GM21576 (cell line): ENCODE data around the gene CNBD2.
"Not testable (repeated sequence)": the region's sequence is repeated elsewhere in the genome, so short reads cannot be mapped to it uniquely, and the experiment has no call there.

ENCODE experiments used
- ATAC-seq: cut with Tn5 transposase; IDR thresholded peaks from one replicate; pipeline ENCODE4 v1.9.1; 2021; ENCODE audit warnings: mild to moderate bottlenecking, moderate library complexity; ENCODE audit not compliant: unreplicated experiment

CNBD2 gene

DNA sequence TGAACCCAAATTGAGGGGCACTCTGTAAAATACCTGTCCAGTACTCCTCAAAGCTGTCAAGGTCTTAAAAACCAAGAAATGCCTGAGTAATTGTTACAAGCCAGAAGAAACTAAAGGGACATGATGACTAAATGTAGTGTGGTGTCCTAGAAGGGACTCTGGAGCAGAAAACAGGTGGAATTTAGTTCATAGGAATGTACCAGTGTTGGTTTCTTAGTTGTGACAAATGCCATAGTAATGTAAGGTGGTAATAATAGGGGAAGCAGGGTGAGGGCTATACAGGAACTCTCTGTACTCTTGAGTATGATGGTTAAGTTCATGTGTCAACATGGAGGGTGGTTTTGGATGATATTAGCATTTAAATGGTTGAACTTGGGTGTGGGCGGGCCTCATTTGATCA, 92.3 kb downstream of the CNBD2 start:
- no peak for ATAC-seq

DNA sequence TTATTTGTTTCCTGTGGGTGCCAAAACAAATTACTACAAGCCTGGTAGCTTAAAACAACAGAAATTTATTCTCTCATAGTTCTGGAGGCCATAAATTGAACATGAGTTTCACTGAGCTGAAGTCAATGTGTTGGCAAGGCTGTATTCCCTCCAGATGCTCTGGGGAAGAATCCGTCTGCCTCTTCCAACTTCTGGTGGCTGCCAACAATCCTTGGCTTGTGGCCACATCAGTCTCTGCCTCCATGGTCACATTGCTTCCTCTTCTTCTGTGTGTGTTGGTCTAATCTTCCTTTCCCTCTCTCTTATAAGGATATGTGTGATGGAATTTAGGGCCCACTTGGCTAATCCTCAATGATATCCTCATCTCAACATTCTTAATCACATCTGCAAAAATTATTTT, 93.4 kb downstream of the CNBD2 start:
- no peak for ATAC-seq

GRCh38 chr20:36062799-36063198, 94.4 kb downstream of the CNBD2 start:
- ATAC-seq: no peak

DNA sequence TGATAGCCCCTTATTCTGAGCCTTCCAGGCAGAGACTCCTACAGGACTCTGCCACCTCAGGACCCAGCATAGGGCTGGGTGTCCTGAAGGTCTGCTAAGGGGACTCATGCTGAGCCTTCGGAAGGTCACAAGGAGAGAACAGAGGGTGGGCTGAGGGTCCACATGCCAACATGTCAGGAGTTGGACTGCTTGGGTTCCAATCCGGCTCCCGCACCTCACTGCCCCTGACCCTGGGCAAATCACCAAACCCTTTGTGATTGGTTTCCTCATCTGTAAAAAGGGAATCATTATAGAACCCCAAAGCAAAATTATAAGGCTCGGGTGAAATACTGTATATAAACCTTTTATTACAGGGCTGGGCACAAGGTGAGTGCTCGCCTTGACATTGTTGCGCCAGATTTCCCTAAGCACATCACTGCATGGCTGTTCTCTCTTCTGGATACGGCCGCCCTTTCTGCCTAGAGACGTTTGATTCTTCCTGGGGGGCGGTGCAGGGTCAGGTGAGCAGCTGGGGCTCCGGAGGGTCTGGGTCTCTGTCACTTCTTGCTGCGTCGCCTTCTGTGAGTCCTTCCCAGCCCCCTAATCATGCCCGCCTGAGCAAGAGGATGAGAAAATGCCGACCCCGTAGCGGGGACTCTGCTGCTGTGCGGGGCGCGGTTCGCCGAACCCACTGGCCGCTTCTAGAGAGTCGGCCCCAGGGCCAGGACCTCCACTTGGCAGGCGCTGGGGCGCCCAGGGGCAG, 95.7 kb downstream of the CNBD2 start:
- no peak for ATAC-seq

DNA sequence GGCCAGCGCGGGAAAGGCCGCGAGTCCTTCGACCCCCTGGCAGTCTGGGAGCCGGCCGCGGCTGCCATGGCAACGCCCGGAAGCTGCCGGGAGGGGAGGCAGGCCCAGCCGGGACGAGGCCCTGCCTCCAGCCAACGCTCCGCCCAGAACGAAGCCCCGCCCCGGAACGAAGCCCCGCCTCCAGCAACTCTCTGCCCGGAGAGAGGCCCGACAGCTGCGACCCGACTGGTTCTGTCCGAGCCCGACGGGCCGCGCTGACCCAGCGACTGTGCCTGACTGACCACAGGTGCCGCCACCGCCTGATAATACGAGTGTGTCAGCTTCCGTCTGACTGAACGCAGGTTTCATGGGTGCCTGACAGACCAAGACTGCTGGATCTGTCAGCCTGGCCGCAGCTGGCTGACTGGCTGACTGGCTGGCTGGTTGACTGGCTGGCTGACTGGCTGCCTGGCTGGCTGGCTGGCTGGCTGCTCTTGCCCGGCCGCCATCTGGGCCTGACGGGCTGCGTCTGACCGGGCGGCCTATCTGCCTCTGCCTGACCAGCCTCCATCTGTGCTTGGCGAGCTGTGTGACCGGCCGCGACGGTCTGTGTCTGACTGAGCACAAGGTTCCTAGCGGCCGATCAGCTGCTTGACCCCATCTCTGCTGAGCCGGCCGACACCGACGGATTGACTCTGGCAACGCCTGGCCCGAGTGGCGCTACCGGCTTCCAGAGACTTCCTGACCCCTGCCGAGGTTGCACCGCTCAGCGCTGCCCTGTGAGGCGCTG, 96.5 kb downstream of the CNBD2 start:
- peak; percentile 86 for ATAC-seq

GRCh38 chr20:36065427-36065998, 97.1 kb downstream of the CNBD2 start:
- ATAC-seq: no peak

DNA sequence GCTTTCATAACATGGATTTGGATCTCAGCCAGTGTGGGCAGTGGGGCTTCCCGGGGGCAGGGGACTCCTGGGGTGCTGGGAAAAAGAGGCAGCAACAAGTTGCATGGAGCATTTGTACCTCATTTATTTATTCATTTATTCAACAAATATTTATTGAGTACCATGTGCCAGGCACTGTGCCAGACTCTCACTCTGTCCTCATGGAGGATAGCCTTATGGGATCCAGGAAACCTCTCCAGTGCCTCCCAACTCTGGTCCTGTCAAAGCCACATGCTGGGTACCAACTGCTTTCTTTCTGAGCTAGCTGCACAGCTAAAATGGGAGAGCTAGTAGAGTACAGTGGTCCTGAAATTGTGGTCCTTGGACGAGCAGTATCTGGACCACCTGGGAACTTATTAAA, 98.4 kb downstream of the CNBD2 start:
- no peak for ATAC-seq

DNA sequence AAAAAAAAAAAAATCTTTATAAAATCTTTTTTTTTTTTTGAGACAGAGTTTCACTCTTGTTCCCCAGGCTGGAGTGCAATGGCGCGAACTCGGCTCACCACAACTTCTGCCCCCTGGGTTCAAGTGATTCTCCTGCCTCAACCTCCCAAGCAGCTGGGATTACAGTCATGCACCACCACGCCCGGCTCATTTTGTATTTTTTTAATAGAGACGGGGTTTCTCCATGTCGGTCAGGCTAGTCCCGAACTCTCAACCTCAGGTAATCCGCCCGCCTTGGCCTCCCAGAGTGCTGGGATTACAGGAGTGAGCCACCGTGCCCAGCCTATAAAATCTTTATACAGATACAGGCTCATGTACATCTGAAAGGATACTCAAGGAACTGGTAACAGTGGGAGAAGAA, 100.1 kb downstream of the CNBD2 start:
- not testable (repeated sequence) for ATAC-seq

DNA sequence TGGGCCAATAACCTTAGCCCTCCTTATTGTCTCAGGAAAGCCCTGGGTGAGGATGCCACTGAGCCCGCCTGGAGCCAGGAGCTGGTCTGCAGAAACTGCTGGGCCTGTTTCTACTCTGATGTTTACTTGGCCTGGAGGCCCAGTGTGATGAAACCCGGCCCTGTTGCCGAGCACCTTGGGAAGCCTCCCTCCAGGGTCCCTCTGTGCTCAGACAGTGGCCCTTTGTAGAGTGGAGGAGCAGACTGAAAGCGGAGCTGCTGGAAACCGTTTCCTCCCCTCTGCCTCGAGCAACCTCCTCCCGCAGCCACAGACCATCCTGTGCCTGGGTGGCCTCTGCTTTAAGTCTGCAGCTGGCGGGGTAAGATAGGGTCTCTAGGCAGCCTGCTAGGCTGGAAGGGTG, 102.1 kb downstream of the CNBD2 start:
- ATAC-seq: no peak

DNA sequence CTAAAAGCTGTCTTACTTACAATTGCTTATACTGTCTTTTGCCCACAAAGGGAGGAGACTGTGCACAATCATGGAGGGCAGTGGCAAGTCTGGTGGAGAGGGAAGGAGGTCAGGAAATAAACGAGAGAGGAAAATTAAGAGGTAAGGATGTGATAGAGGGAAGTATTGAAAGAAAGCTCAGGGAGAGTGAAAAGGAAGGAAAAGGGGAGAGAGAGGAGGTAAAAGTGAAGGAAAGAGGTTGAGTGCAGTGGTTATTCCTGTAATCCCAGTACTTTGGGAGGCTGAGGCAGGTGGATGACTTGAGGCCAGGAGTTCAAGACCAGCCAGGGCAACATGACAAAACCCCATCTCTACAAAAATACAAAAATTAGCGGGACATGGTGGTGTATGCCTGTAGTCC, 103.5 kb downstream of the CNBD2 start:
- ATAC-seq: no peak

- no peak for ATAC-seq
These were observed 106.6 kb downstream of the CNBD2 start for GRCh38 chr20:36074983-36075382.

GRCh38 chr20:36077762-36078161, 109.4 kb downstream of the CNBD2 start:
- not testable (repeated sequence) for ATAC-seq

- ATAC-seq: no peak
These were observed 111.1 kb downstream of the CNBD2 start for GRCh38 chr20:36079486-36079885.

- ATAC-seq: not testable (repeated sequence)
These were observed 111.6 kb downstream of the CNBD2 start for GRCh38 chr20:36079984-36080383.
